Measurements from ENCODE around the gene RNF130.
"Not testable (repeated sequence)": the region's sequence is repeated elsewhere in the genome, so short reads cannot be mapped to it uniquely, and the experiment has no call there.

RNF130 gene

GRCh38 chr5:180102636-180103035 lies 31.1 kb upstream of the RNF130 start:
- no peak for DNase-seq (ENCODE audit: low spot score)

DNA sequence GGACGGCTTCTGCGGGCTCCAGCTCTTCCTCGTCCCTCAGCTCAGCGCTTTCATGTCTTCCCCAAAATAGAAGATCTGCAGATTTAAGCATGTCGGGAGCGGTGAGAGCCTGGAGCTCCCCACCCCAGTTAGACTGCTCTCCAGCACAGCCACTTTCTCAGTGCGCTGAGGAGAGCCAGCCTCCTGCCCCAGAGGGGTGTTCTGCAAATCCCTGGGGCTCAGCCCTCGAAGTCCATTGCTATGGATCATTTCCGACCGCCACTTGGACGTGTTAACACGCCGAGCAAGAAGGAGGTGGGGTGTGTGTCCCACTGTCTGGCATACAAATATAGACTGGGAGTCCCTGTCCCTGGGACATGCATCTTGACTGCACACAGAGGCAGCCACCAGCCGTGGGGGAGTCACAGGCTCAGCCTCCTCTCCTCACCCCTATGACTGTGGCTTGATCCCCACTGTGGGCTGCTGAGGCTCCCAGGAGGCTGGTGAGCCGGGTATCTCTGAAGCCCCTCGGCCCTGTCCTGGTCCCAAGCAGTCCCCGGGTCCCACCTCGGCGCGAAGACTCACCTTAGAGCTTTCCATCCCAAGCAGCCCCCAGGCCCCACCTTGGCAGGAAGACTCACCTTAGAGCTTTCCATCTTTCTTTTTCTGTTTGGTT lies 30.0 kb upstream of the RNF130 start:
- no peak for DNase-seq (ENCODE audit: low spot score)

DNA sequence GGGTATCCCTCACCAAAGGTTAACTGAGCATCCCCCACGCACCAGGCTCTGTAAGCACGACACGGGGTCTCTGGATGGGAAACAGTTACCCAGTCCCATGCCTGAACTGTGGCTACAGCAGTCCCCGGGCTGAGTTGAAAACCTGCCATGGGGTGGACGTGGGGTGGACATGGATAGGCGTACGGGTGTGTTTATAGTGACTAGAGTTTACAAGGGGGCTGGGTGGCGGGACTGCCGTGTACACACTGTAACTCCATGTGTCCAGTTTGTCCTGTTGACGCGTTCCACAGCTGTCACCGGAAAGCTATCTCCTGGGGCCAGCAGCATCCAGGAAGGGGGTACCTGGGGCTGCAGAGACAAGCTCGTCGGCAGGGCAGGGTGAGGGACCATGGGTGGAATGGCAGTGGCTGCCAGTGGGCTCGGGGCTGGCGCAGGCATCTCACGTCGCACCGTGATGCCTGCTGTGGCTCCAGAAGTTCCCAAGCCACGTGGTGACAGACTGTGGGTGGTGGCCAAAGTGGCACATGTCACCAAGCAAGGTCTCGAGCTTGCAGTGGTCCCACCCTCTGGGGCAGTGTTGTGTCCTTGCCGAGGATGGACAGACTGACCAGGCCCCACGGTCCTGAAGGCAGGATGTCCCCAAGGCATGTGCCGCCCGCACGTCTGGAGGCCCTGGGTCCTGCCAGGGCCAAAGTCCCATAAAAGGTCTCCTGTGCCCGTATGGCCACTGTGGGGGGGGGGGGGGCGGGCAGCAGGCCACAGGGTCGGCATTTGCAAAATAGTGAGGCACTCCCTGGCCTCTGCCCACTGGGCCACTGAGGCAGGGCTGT lies 29.3 kb upstream of the RNF130 start:
- no peak for DNase-seq (ENCODE audit: low spot score)

DNA sequence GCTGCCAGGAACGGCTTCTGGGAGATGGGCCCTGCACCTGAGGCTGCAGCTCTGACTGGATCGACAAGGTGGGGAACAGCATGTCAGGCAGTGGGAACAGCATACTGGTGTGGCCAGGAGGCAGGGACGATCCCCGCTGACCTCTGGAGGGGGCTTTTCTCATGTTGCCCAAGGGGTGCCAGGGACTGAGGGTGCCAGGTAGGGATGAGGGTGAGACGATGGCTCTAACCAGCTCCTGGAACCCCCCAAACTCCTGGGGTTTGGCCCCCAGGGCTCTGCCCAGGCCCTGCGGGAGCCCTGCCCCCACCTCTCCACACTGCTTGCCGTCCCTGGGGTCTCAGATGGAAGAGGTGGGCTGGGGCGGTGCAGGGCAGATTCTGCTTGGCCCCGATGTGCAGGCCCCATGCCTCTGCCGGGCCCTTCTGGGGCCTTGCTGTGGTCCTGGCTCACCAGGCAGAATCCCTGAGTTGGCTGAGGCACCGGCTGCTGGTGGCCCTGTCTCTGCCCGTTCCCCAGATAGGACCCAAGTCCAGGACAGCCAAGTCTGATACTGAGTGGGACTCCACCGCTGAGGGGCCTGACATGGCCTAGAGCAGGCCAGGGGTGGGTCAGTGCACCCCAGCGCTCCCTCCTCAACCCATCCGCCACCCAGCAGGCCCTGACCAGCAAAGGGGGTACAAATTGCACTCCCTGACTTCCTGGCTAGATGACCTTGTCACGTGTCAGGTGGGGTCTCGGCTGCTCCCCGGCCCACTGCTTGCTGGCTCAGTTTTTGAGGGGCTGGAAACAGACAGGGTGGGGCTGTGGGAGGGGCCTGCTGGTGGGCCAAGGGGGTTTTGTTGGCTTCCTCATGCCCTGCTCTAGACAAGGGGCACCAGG lies 28.4 kb upstream of the RNF130 start:
- no peak for DNase-seq (ENCODE audit: low spot score)

- no peak for DNase-seq (ENCODE audit: low spot score)
Observed at GRCh38 chr5:180098991-180099732, 27.6 kb upstream of the RNF130 start.

DNA sequence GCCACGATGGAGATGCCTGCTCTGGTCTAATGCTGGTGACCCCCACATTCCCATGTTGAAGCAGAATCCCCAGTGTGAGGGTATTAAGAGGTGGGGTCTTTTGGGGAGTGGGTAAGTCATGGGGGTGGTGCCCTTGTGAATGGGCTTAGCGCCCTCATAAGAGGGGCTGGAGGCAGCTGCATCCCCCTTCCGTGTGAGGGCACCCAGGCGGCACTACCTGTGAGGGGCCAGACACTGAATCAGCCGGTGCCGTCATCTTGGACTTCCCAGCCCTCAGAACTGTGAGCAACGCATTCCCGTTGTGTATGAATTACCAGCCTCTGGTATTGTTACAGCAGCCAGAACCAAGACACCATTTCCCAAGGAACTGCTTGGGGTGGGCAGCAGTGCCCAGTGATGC lies 27.0 kb upstream of the RNF130 start:
- no peak for DNase-seq (ENCODE audit: low spot score)

DNA sequence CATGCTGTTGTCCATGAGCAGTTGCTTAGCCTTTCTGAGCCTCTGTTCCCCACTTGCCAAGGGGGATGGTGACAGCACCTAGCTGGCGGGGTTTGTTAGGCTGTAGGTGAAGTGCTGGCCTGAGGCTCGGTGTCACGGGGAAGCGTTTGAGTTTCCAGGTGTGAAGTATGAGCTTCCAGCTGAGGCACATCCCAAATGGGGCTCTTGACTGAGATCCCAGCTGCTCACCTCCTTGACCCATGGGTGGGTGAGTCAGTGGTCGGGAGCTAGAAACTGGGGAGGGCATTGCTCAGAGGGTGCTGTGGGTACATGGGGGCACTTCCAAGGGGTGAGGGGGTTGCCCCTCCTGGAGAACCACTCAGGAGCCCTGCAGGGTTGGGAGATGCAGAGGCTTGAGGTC lies 26.4 kb upstream of the RNF130 start:
- DNase-seq (ENCODE audit: low spot score), result no peak

DNA sequence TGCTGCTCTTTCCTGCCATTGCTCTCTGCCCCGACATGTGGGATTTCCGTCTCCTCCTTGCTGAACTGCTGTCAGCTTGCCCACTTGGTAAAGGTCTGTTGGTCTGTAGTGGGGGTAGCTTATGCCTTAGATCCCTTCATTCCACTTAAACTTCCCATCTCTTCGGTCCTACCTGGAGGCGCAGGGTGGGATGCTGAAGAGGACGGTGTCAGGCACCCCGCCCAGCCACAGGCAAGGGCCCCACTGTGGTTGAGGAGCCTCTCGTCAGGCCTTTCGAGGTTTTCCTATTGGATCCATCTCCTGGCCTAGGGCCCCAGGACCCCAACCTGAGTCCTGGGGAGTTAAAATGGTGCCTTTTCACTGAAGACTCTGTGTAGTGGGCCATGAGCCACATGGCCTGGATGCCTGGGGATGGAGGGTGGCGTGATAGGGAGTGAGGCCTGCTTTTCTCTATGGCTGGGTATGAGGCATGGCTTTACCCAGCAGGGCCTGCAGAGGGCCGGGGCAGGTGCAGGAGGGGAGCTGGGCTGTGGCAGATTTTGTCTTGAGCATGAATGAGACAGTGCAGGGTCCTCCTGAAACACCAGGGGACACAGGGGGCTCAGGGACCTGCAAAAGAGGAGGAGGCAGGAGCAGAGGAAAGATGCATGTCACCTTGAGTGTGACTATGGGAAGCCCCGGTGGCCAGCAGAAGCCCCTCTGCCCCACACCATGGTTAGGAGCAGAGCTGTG lies 25.8 kb upstream of the RNF130 start:
- DNase-seq (ENCODE audit: low spot score), result no peak

DNA sequence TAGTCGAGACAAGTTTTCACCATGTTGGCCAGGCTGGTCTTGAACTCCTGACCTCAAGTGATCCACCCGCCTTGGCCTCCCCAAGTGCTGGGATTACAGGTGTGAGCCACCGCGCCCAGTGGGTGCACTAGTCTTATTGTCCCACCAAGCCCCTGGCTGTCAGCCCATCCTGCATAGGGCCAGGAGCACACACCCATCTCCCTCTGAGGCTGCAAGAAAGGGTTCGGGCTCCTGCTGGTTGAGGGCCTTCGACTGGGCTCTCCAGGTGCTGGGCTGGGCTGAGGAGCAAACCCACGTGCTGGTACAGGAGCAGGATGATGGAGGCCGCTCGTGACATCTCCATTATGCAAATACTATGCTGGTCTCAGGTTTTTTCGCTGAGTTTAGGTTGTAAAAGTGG lies 25.1 kb upstream of the RNF130 start:
- DNase-seq (ENCODE audit: low spot score), result no peak

DNA sequence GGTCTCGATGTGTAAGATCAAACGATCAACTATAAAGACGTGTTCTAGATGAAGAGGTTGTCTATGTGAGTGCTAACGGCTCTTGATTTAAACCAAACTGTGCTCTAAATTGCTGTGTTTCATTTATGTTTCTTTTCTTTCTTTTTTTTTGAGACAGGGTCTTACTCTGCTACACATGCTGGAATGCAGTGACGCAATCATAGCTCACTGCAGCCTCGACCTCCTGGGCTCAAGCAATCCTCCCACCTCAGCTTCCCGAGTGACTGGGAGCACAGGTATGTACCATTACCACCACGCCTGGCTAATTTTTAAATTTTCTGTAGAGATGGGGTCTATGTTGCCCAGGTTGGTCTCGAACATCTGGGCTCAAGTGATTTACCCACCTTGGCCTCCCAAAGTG lies 24.0 kb upstream of the RNF130 start:
- no peak for DNase-seq (ENCODE audit: low spot score)

DNA sequence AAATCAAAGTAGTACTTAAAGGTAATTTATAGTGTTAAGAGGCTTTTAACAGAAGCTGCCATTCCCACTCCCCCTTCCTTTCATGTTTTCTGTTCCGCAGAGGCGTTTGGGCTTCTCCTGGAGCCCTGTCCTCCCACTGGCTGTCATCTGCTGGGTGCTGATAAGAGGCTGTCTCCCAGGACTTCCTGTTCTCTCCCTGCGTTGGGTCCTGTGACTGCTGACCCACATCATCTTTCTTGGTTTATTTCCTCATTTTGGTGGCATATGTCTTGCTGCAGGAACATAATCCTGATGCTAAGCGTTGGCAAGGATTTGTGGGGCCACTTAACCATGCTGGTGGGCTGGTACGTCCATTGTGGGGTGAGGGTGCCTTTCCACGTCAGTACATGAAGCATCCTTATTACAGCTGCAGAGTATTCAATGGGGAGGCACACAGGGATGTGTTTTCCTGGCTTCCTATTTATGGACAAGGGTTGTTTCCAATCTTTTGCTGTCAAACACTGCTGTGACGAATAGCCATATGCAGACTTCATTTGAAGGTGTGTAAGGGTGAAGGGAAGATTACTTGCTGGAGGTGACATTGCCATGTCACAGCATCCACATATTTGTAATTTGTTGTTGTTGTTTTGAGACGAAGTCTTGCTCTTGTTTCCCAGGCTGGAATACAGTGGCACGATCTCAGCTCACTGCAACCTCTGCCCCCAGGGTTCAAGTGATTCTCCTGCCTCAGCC lies 22.3 kb upstream of the RNF130 start:
- no peak for DNase-seq (ENCODE audit: low spot score)

DNA sequence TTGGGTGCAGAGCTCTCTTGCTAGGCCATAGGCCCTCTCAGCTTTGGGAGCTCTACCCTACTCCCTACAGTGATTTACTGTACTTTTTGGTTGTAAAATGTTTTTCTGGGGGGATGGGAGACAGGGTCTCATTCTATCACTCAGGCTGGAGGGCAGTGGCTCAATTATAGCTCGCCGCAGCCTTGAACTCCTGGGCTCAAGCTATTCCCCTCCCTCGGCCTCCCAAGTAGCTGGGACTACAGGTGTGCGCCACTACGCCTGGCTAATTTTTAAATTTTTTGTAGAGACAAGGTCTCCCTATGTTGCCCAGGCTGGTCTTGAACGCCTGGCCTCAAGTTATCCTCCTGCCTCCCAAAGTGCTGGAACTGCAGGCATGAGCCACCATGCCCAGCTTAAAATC lies 21.7 kb upstream of the RNF130 start:
- DNase-seq (ENCODE audit: low spot score), result no peak

- DNase-seq (ENCODE audit: low spot score), result no peak
Observed at GRCh38 chr5:180090769-180091546, 19.4 kb upstream of the RNF130 start.

- peak; percentile 76 for DNase-seq (ENCODE audit: low spot score)
Observed at GRCh38 chr5:180090098-180090768, 18.7 kb upstream of the RNF130 start.

DNA sequence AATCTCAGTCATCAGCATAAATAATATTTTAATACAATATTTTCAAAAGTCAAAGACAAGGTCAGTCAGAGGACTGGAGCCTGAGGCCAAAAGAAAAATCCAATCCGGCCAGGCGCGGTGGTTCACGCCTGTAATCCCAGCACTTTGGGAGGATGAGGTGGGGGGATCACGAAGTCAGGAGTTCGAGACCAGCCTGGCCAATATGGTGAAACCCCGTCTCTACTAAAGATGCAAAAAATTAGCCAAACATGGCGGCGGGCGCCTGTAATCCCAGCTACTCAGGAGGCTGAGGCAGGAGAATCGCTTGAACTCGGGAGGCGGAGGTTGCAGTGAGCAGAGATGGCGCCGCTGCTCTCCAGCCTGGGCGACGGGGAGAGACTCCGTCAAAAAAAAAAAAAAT lies 18.1 kb upstream of the RNF130 start:
- not testable (repeated sequence) for DNase-seq (ENCODE audit: low spot score)

DNA sequence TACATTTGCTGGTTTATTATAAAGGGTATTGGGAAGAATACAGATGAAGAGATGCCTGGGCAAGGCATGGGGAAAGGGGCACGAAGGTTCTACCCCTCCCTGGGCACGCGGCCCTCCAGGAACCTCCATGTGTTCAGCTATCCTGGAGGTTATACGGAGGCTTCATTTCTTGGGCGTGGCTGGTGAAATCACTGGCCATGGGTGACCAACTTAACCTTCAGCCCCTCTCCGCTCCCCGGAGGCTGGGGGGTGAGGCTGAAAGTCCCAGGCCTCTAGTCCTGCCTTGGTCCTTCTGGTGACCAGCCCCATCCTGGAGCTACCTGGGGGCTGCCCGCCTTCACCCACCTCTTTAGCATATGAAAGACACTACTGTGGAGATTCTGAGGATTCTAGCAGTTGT lies 17.0 kb upstream of the RNF130 start:
- no peak for DNase-seq (ENCODE audit: low spot score)

DNA sequence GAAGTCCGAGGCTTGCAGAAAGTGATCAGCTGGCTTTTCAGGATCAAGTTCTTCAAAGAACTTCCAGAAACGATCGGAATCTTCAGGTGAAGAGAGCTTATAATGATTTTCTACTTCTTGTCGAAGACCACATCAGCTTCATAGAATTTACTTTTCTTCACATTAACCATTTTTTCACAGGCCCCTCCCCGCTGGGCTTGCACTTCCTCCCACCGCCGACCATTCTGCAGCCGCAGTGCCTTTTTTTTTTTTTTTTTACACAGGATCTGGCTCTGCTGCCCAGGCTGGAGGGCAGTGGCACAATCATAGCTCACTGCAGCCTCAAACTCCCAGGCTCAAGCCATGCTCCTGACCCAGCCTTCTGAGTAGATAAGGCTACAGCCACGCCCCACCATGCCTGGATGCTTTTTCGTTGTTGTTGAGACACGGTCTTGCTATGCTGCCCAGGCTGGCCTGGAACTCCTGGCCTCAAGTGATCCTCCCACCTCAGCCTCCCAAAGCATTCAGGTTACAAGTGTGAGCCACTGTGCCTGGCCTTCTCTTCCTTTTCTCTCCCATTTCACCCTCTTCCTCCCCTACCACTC lies 15.3 kb upstream of the RNF130 start:
- no peak for DNase-seq (ENCODE audit: low spot score)

DNA sequence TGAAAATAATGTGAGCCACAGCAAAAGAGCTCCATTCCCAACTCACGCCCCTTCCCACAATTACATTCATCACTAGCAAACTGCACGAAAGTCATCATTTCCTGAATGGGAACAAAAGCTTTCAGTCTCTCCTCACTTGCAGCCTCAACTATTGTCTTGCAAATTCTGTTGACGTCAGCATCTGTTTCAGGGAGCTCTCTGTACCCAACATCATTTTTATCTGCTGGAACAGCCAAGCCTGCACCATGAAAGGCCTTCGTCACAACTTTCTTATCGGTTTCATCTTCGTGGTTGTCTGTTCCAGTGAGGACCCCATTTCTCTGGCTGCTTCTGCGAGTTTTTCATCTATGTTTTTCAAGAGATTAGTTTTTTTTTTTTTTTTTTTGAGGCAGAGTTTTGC lies 14.3 kb upstream of the RNF130 start:
- peak; percentile 5 for DNase-seq (ENCODE audit: low spot score)

All from CD4-positive, alpha-beta T cell treated with Interleukin-2 at 100 ng/mL for 4 hours (primary cell).